HG02763 (cell line): ENCODE measurements around the gene OR4C46.
"Not testable (repeated sequence)": the region's sequence is repeated elsewhere in the genome, so short reads cannot be mapped to it uniquely, and the experiment has no call there.

Source experiments
- ATAC-seq: cut with Tn5 transposase; IDR thresholded peaks from one replicate; pipeline ENCODE4 v1.9.1; 2021; ENCODE audit warnings: mild to moderate bottlenecking, moderate library complexity; ENCODE audit not compliant: unreplicated experiment

The OR4C46 gene

DNA sequence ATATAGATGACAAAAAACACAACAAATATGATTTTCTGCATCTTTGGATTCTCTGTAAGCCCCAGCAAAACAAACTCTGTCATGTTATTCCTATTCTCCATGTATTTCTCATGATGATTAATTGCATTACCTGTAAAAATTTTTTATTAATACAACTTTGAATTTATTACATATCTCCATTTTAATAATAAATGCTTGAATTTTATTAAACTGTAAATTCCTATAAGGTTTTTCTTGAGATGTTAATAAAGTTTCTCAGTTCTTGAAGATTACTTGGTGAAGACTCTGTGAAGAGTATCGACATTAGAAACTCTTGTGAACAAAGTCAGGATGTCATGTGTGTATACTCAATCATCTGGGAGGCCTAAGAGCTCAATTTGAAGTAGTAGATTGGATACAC lies at the start of gene OR4C46:
TSS of gene OR4C46 (minus strand) at position 101 of the 400 bp plus-strand sequence. CDS start at position 101, 0 bp downstream.
- ATAC-seq: no peak

DNA sequence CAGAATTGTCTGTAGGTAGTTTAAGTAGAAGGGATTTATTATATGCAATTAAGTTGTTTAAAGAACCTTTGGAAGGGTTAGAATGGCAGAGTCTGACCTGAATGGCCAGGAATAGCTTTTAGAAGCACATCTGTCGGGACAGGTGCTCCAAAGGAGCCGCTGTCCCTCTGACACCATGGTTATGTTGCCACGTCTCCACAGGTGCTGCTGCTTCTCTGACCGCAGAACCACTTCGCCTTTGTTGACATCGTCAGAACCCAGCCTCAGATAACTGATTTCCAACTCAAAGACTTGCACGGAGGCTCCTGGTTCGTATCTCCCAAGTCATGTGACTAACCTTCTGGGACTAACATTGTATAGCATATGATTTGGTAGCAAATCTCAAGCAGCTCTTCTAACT lies 41.8 kb upstream of the OR4C46 start:
- not testable (repeated sequence) for ATAC-seq

DNA sequence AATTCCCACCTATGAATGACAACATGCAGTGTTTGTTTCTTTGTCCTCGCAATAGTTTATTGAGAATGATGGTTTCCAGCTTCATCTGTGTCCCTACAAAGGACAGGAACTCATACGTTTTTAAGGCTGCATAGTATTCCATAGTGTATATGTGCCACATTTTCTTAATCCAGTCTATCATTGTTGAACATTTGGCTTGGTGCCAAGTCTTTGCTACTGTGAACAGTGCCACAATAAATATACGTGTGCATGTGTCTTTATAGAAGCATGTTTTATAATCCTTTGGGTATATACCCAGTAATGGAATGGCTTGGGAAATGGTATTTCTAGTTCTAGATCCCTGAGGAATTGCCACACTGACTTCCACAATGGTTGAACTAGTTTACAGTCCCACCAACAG lies 42.4 kb downstream of the OR4C46 start:
- ATAC-seq: not testable (repeated sequence)

DNA sequence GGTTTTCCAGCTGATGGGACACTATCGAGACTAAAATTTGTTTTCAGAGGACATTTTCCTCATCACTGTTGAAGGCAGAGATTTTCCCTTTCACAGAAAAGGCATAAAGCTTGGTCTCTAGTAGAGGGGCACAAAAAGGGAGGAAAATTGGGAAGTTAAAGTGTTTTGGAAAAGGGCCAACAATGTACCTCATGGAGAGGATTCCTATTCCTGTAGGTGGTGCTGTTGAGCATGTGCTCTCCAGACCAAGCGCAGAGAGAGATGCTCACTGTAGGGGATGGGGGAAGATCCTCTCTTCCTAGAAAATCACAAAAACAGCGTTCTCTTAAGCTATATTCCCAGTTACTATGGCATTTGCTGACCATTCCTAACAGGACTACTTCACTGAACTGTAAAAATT lies 44.9 kb downstream of the OR4C46 start:
- ATAC-seq: no peak

DNA sequence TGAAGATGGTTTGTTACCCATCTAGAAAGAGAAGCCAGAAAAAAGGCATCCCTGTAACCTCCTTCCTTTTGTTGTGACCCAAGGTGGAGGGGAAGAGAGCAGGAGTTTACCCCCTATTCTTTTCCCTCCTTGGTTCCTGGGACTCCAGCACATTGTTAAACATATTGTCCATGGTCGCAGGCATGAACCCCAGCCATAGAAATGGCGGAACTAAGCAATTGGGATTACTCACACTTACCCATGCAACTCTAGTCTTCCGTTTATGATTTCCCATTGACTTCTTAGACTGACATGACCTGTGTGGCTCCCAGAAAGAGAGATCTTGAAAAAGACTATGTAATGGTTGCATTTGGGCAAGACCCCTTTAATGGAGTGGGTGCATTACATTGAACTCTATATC lies 45.4 kb downstream of the OR4C46 start:
- ATAC-seq: no peak
